A172 (cell line): ENCODE data around the gene DPYSL3. TPM values are rescaled to one million over a fixed set of nuclear protein-coding genes. Genes with fewer than 3 reads are reported as not detected.
"Not testable (repeated sequence)": the region's sequence is repeated elsewhere in the genome, so short reads cannot be mapped to it uniquely, and the experiment has no call there.

Source experiments
- DNase-seq: peaks from one replicate; pipeline ENCODE4 v3.0.0-alpha.2; 2015; ENCODE audit warnings: low spot score
- total RNA-seq: library from RNA; depleted of rRNA; stranded (reverse); fragments of >200 nt; shearing (Covaris generic); gene quantifications from 2 replicates; pipeline ENCODE4 v1.2.3, GENCODE V29; 2014; rRNA removed

DPYSL3 gene
- 308 and 485 TPM in 2 replicates for total RNA-seq

DNA sequence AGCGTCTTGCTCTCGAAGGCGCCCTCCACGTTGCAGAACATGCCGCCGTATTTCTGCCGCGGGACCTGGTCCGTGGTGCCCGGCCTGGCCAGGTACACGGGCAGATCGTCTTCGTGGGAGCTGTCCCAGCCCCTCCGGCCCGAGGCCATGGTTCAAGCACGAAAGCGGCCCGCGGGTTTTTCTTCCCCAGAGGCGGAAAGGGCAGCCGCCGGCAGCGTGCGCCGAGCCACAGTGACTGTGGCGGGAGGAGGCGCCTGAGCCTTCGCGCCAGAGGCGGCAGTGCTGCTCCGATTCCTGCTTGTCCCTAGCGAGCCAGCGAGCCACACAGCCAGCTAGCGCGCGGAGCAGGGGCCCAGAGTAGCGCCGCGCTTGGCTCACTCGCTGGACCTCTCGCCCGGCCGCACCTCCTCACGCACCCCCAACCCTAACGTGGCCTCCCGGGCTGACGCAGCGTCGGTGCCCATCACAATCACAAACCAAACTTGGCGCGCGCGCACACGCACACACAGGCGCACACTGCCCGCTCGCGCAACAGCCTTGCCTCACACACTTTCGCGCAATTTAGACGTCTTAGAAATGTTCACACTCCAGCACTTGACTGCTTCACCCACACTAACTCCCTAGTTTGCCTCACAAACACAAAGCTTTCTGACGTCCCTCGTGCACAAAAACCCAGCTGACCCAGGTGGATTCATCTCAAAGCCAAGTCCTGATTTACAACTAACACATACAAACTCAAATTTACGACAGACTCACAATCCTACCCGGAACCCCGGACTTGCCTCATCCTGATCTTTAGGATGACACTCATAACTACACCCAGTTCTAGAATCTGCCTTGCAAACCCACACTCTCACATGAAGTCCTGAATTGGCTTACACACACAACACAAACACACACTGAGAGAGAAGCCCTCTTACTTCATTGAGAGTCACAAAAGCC is at the start of gene DPYSL3:
Gene DPYSL3 (minus strand): TSS at position 359 of the 942 bp plus-strand sequence. CDS start 210 bp downstream, at position 149.
- peak; percentile 66 for DNase-seq

DNA sequence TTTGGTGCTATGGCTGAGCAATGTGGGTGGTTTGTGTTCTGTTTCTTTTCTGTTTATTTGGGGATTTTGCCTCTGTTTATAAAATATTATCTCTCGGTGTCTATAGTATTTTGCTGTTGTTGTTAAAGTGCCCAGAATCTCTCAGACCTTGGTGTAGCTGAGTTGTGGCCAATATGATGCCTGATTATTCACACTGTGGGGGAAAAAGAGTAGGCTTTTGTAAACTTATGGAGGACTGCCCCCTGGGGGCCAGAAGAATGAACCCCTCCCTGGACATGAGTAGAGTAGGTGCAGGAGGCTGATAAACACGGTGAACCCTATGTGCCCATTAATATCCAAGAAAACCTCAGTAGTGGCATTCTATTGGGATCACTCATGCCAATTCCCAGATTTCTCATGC is 49.0 kb upstream of the DPYSL3 start:
- DNase-seq = peak; percentile 90

DNA sequence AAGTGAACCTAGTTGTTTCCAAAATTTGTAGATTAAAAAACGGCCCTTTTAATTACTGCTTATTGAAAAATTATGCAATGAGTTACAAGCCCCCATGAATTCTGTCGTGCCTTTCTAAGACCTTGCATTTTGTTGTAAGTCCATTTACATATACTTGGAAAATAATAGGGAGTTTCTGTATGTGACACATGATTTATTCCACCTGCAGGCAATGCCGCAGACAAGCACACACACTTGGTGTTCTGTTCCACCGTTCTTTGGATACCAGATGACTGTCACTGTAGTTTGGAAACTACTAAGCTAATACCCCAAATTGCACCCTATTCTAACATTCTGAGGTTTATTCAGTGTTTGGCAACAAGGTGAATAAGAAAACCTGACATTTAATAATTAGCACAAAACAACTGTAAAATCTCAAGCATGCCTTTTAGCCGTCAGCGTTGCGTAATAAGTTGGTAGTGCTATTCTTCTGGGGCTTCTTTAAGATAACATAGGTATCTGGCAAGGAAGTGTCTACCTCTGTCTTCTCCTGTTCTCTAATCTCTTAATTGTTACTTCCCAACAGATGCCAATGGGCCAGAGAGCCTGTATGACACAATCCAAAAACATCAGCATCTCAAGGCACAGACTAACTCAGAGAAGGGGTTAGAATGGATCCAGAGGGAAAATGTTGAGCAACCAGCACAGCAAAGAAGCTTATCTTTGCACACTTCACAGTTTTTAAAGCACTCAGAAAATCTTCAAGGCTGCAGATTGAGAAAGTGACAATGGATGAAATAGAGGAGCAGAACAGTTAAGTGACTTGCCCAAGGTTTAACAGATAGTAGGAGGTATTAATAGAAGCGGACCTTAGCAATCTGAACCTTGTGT is 48.2 kb upstream of the DPYSL3 start:
- DNase-seq = no peak

DNA sequence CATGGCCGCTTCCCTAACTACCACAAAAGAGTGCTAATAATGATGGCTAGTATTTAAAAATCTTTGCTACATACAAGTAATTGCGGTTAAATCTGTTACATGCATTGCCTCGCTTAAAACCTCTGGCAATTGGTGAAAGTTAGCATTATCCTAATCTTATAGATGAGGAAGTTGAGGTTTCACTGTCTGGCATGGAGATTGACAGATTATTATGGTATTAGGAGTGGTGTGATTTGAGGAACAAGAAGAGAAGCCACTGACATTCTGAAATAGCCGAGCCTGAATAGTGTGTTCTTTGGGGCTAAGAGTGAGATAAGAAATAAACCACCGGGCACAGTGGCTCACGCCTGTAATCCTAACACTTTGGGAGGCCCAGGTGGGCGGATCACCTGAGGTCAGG is 45.3 kb upstream of the DPYSL3 start:
- DNase-seq = no peak

DNA sequence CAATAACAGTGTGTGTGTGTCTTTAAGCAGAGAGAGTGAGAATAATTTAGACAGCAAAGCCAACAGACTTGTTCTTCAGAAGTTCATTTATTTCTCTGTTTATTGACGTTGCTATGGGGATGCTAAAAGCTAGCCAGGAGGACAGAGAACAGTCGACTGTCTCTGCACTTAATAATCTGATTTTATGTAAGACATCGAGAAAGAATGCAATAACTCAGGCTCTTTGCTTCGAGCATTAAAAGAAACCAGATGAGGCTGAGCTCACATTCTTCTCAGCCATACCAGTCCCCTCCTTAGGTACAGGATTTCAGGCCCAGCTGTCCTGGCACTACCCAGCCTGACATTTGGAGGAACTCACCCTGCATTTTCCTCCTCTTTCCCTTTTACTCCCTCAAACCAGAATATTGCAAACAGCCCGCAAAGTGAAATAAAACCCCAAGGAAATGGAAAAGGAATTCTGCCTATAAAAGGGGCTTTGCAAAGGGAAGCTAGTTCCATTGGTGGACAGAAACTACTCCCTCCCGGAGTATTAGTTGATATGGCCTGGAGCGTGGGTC is 44.5 kb upstream of the DPYSL3 start:
- peak; percentile 51 for DNase-seq

DNA sequence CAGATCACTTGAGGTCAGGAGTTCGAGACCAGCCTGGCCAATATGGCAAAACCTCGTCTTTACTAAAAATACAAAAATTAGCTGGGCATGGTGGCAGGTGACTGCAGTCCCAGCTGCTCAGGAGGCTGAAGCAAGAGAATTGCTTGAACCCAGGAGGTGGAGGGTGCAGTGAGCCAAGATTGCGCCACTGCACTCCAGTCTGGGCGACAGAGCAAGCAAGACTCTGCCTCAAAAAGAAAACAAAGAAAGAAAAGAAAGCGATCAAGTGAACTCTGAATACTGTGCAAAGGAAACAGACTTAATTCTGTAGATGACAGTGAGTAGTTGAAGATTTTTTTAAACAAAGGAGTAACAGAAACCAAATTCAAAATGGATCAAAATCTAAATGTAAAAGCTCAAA is 43.9 kb upstream of the DPYSL3 start:
- DNase-seq = not testable (repeated sequence)

DNA sequence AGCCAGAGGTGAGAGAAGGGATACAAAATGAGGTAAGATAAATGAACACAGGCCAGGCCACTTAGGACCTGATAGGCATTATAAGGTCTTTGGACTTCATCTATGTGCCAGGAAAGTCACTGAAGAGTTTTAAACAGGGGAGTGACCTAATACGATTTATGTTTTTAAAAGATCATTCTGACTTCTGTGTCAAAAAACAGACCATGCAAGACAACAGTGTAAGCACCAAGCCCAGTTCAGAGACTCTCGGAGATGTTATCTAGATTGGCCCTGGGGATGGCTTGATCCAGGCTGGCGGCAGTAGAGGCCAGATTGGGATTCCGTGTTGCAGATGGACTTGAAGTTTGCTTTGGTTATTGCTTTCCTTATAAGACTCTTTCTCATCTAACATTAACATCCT is 43.0 kb upstream of the DPYSL3 start:
- DNase-seq = no peak

DNA sequence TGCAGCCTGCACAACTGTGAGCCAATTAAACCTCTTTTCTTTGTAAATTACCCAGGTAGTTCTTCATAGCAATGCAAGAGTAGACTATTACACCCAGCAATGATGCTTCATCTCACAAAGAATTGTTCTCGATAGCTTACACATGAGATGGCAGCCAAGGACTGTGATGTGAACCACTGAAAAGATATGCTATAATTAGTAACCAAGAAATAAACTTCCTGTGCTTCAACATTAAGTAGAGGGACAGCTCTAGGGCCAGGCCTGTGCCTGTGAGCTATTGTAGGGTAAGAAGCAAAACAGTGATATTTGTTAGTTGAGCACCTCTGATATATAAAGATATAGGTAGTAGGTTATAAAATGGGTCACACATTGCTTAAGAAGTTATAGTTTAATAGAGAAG is 41.8 kb upstream of the DPYSL3 start:
- DNase-seq = no peak

DNA sequence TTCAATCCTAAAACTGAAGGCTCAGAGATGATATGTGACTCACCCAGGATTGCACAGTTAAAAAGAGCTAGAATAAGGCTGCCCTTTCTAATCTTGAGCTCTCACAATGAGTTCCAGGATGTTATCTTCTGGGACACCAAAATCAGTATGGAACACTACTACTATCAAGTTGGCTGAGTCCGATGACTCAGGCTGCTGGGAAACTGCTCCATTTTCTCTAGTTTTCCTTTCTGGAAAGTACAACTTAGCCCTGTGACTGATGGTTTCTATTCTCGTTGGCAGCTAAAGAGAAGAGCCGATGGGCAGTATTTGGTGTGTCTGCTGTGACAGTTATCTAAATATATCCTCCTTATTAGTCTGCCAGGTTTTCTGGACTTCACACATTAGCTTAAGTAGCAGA is 37.9 kb upstream of the DPYSL3 start:
- peak; percentile 53 for DNase-seq

DNA sequence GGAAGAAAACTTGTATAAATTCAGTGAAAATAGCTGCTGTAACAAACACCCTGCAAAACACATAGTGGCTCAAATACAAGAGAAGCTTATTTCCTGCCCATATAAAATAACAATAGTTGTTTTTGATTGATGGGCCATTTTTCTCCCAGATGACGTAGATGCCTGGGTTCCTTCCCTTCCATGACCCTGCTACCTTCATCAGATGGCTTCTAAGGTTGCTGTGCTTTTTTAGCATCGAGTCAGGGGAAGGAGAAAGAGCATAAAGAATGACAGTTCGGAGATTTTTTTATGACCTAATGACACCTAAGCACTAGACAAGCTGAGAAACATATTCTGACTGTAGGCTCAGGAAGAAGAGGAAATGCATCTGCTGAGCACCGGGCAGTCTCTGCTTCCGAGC is 34.7 kb upstream of the DPYSL3 start:
- no peak for DNase-seq

DNA sequence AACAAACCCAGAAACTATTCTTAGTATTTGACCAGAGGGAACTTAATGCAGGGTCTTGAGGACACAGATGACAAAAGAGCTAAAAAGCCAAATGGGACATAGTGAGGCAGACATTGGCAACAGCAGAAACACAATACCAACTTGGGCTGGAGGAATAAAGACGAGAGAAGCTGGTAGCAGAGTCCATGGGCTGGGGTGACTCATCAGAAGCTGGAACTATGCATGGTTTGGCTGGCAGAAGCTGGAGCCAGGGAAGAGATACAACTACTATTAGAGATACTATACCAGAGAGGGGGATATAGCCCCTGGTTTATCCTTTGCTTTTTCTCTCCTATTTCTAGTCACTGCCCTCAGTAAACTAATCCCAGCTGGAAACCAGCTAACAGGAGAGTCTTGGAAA is 29.2 kb upstream of the DPYSL3 start:
- DNase-seq = peak; percentile 81

DNA sequence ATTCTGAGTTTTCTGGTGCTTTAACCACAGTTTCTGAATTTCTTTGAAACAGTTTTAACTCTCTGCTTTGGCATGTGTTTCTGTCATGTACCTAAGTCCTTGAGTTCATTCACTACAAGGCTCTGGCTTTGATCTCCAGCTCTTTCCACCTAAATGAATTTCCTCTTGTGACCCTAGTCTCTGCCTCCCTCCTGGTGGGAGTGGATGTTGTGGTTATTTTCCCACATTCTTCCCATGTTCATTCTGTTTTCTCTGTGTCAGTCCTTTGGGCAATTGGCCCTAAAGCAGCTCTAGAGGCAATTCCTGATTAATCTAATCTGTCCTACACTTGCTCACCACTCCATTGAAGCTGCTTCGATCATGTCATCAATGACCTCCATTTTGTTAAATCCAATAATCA is 28.4 kb upstream of the DPYSL3 start:
- peak; percentile 62 for DNase-seq

DNA sequence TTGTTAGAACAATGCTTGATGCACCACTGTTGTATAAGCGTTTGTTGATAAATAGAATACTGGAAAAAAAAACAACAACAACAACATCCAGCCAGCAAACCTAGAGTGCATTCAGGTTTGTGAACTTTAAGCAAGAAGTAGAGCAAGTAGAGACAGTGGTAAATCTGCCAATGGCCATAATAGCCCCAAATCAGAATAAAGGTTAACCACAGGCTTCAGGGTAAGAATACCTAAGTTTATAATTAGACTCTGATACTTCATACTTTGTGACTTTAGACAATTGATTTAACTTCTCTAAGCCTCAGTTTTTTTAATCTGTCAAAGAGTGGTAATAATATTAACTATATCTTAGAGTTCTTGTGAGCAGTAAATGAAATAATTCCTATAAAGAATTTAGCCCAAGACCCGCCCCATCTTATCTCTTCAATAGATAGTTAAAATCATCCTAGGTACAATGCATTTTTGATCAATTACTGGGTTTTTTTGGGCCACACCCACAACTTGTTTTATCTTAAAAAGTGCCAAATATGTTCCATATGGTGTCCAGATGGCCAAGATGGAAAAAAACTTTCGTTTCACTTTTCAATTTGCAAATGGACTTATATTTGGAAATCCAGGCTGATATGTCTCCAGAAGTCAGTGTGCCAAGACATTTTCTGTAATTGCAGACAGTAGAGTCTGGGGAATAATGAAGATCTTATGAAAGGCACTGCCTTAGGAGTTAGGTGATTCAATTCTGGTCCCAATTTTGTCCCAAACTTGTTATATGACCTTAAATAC is 24.5 kb upstream of the DPYSL3 start:
- peak; percentile 56 for DNase-seq

DNA sequence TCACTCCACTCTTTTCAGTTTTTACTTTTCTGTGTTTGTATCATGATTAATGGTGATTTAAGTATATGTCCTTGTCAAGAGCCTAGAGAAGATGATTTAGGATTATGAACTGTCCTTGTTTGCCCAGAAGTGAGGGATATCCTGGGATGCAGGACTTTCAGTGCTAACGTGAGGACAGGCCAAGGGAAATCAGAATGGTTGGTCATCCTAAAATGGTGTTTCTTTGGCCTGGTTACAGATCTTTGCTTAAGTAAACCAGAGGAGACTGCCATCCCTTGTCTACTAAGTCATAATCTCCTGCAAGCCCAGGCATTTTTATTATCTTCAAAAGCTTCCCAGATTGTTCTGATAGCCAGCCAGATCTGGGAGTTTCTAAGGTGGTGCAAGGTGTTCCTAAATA is 22.3 kb upstream of the DPYSL3 start:
- DNase-seq = no peak

DNA sequence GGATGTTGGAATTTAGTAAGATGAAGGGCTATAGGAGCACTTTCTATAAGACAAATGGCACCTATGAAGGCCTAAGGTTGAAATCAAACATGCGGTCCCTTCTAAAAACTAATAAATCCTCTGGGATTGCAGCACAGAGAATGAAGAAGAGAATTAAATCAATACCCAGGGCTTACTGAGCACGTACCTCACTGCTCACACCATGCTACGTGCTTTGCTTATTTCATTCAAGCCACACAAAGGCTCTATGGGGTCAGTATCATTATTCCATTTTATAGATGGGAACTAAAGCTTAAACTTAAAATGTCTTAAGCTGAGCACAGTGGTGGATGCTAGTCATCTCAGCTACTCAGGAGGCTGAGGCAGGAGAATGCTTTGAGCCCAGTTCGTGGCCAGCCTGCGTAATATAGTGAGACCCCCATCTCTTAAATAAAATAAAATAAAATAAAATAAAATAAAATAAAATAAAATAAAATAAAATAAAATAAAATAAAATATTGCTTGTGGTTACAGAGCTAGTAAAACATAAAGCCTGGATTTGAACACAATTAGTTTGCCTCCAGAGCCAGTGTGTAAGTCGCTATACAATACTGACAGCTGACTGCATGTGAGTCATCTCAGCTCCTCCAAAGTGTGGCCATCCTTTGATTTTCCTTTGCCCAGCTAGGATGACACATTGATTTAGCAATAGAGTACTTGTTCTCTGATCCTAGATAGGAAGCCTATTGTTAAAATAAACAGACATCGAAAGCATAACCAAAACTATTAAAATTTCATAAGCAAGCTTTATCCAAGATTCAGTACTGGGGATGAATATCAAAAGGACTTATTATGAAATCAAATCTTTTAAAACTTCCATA is 20.9 kb upstream of the DPYSL3 start:
- DNase-seq = peak; percentile 92

DNA sequence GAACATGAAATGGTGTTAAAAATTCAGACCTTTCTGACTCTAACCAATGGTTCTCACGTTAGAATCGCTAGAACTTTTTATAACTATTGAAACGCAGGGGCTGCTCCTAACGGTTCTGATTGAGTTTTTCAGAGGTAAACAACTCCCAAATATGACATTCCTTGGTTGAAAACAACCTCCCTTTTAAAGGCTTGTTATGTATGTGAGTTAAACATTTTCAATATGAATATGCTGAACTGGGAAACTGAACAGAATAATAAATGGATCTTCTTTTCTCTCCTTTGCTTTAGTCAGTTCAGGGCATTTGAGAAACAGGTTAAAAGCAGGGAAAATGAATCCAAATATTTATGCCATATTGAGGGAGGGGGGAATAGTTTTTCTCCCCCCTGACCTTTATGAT is 13.2 kb upstream of the DPYSL3 start:
- no peak for DNase-seq

DNA sequence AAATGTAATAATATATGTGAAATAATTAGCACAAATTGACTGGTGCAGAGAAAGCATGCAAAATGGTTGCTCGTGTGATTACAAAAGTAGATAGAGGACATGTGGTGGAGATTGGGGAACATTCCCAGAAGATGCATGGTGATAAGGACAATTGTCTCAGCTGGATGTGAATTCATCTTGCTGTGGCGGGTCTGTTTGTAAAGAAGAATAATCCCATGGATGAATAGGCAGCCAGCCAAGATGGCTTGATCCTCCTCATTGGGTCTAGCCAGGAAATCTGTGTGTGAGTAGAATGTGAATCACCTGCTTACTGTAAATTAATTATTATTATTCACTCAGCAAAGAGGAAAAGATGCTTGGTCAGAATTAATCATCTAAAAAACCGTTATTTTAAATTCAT is 12.6 kb upstream of the DPYSL3 start:
- peak; percentile 87 for DNase-seq

DNA sequence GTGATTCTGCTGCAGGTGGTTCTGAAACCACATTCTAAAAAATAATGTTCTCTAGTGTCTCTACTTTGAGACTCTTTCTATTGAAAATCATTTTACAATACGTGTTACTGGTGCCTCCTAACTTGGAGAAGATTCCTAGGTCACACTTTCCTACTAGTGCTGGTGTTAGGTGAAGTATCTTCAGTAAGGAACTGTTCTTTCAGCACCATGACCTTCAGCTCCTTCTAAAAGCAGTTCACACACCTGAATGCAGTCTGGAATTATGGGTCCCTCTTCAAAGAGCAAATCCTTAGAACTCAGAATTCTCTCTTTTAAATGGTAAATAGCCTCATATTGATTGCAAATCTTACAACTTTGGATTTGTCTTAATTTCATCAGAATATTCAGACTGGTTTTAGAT is 10.6 kb upstream of the DPYSL3 start:
- DNase-seq = no peak

DNA sequence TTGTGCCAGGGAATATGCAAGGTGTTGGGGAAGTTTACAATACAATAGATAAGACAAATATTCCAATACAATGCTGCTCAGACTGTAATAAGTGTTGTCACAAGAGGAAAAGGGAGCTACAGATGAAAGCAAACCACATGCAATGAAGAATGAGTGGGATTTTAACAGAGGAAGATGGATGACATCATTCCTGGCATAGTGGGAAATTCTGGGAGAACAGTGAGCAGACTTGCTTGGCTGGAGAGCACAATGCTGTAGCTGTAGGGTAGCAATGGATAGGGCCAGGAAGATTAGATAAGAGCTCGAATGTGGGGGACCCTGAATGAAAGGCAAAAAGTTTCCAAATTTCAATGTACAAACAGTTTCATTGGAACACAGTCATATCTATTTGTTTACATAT is 9.5 kb upstream of the DPYSL3 start:
- no peak for DNase-seq

DNA sequence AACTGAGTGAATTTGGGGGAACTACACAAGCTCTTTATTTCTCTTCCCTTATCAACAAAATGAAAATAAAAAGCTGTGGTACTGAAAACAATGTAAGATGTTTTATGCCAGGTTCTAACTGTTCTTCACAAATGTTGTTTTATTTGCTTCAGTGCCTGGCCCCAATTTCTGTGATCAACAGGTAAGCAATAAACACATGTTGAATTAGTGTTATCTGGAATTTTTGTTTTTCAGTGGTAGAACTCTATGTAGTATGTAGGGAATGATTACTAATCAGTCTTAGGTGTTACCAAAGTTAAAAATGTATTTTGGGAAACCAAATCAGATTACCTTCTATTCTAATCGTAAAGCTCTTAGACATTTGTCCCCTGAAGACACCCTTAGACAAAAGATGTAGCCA is 7.5 kb upstream of the DPYSL3 start:
- no peak for DNase-seq

DNA sequence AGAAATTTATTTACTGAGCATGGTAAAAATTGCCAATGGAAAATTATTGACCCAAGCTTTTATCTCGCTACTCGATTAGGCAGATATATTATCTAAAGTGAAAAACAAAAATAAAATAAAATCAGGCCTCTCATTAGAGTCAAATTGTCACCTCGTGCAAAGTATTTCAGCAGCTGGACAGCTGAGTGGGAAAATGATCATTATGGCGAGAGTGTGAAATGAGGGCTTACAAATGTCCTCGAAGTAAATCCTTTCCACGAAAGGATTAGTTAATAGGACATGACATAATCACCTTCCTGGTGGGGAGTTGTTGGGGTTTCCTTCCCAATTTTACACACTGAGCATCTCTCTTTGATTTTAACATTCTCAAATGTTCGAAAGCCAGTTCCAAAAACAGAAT is 5.4 kb upstream of the DPYSL3 start:
- no peak for DNase-seq
